Esophagus squamous epithelium (tissue), 5 donors: ENCODE measurements around the gene RALB. TPM values are rescaled to one million over a fixed set of nuclear protein-coding genes. Genes with fewer than 3 reads are reported as not detected.
A peak's percentile ranks its signal among the peaks of the same experiment; 100 is the strongest.

Experiments
- DNase-seq: peaks from one replicate; lab custom pipeline; 2025; lab: John Stamatoyannopoulos, UW
- H3K27ac ChIP-seq, 4 donors: fragments of 200-600 bp; sonication (generic); one replicate each; pipeline ENCODE4 v1.5.1; 2016 to 2019; ENCODE audit warnings: mild to moderate bottlenecking in 1 of 4
- H3K27me3 ChIP-seq, 4 donors: fragments of 200-600 bp; sonication (generic); 1 replicate in 3 of 4; 2 replicates in 1 of 4; pipeline versions ENCODE4 v1.5.1 to v1.6.0; 2017 to 2021; ENCODE audit warnings: antibody characterized with exemption in 1 of 4
- H3K36me3 ChIP-seq, 3 donors: fragments of 200-600 bp; sonication (generic); one replicate each; pipeline ENCODE4 v1.5.1; 2016 to 2019
- H3K4me1 ChIP-seq, 3 donors: fragments of 200-600 bp; sonication (generic); one replicate each; pipeline ENCODE4 v1.5.1; 2017 to 2019
- H3K4me3 ChIP-seq, 4 donors: fragments of 200-600 bp; sonication (generic); 1 replicate in 3 of 4; 2 replicates in 1 of 4; pipeline ENCODE4 v1.5.1; 2016 to 2019; ENCODE audit warnings: mild to moderate bottlenecking in 2 of 4, moderate library complexity in 1 of 4
- H3K9me3 ChIP-seq, 3 donors: fragments of 200-600 bp; sonication (generic); one replicate each; pipeline ENCODE4 v1.5.1; 2016 to 2019
- CTCF ChIP-seq, 6 experiments: fragments of 450-650 bp in 4 of 6; fragments of 200-600 bp in 2 of 6; sonication (generic) in 2 of 6; IDR thresholded peaks; one replicate each; pipeline ENCODE4 v1.5.1; 2016 to 2019; ENCODE audit warnings: antibody characterized with exemption in 6 of 6, mild to moderate bottlenecking in 4 of 6, moderate library complexity in 4 of 6
- POLR2A ChIP-seq, 4 donors: fragments of 450-650 bp; IDR thresholded peaks; one replicate each; pipeline ENCODE4 v1.6.1; 2017; ENCODE audit warnings: antibody characterized with exemption in 4 of 4, mild to moderate bottlenecking in 4 of 4, moderate library complexity in 3 of 4
- WGBS, 2 donors: methylation state at CpG; one replicate each; pipeline ENCODE4 v1.1.5; 2018; 5-methylcytosine and 5-hydroxymethylcytosine counted together
- intact Hi-C: fragments of 100-400 bp; cut with DNase I; formaldehyde crosslinking; loops from one replicate; pipeline ENCODE4 v1.15.0; 2022
- small RNA-seq, 4 donors: library from RNA; depleted of rRNA; stranded (forward); fragments of <200 nt; gene quantifications; one replicate each; pipeline ENCODE3, GENCODE V24; 2016
- total RNA-seq, 4 donors: library from RNA; depleted of rRNA; stranded (reverse); fragments of >200 nt; gene quantifications; one replicate each; pipeline ENCODE4 v1.1.0, GENCODE V29; 2016
- donor health status: DM: yes; HTN: yes; CAD: no.

RALB gene
- total RNA-seq, 4 donors from 2014 or later = 50.2 to 99.2 (median 64.8) TPM

- Histone ChIP-seq H3K27ac (no peak overlapping the region), H3K4me3 (no peak overlapping the region), H3K9me3 (no peaks in the 10 kb centered on the region), H3K27me3 (peaks cover 7 to 97% (median 21%) of the 10 kb centered on the region in 4 donors), H3K4me1 (peaks cover 25 to 43% (median 35%) of the 10 kb centered on the region in 3 donors), H3K36me3 (no peaks in the 10 kb centered on the region)
- TF ChIP-seq POLR2A (IDR thresholded peaks at IDR 0.05) = no peak
- no peak for TF ChIP-seq CTCF (IDR thresholded peaks at IDR 0.05)
- intact Hi-C loops = loop anchor here (10.0 kb wide), 1 partner anchor 212 kb away; no protein-coding TSS in a partner anchor
- WGBS, 2 donors = 50 to 53% methylated on average over 3 to 6 of the region's 7 CpGs
- no peak for DNase-seq
These were observed 89.8 kb downstream of the RALB start for GRCh38 chr2:120342446-120342845.

- no peak for DNase-seq
- WGBS, 2 donors = 0 to 22% methylated on average over 1 to 4 of the region's 5 CpGs
- Histone ChIP-seq H3K27me3 (peaks cover 7 to 99% (median 23%) of the 10 kb centered on the region in 4 donors), H3K9me3 (no peaks in the 10 kb centered on the region), H3K27ac (peak overlapping the region in 1 of 4 donors; percentile 78), H3K4me1 (peaks cover 25 to 48% (median 35%) of the 10 kb centered on the region in 3 donors), H3K36me3 (no peaks in the 10 kb centered on the region), H3K4me3 (peak overlapping the region in 2 of 4 donors; percentile 58 to 75)
- TF ChIP-seq POLR2A (IDR thresholded peaks at IDR 0.05) = no peak
- intact Hi-C loops = loop anchor here (10.0 kb wide), 1 partner anchor 212 kb away; no protein-coding TSS in a partner anchor
These were observed 90.4 kb downstream of the RALB start for GRCh38 chr2:120343100-120343432.

- TF ChIP-seq CTCF (IDR thresholded peaks at IDR 0.05) = peak; percentile 50 to 81 (median 76)
- TF ChIP-seq POLR2A (IDR thresholded peaks at IDR 0.05) = no peak
- Histone ChIP-seq H3K27me3 (peaks cover 7 to 99% (median 23%) of the 10 kb centered on the region in 4 donors), H3K4me1 (peaks cover 25 to 48% (median 35%) of the 10 kb centered on the region in 3 donors), H3K9me3 (no peaks in the 10 kb centered on the region), H3K27ac (peak overlapping the region in 2 of 4 donors; percentile 58 to 78), H3K36me3 (no peaks in the 10 kb centered on the region), H3K4me3 (peak overlapping the region; percentile 29 to 75 (median 52))
- no peak for DNase-seq
- 0 to 16% methylated on average over 1 to 13 of the region's 43 CpGs for WGBS, 2 donors
- intact Hi-C loops = loop anchor here (10.0 kb wide), 1 partner anchor 211 kb away; no protein-coding TSS in a partner anchor
These were observed 90.9 kb downstream of the RALB start for GRCh38 chr2:120343433-120344105.

Small RNA genes within 50 kb of the gene (small RNA-seq; reads per million reads assigned to genes)
- 0 reads per million in 4 donors for gene MTND4LP14

Other genes starting within 250 kb of the RALB start
- 10 to 100 TPM; 12.2 to 26.3 (median 19.4) TPM for gene EPB41L5, start 239.8 kb upstream of the RALB start, total RNA-seq
- gene TMEM185B, start 29.5 kb upstream of the RALB start, total RNA-seq = 10 to 100 TPM; 20.9 to 24.8 (median 23.3) TPM
- gene INHBB, start 93.3 kb downstream of the RALB start, total RNA-seq = 1 to 10 TPM in 2 of 4 donors, under 1 TPM in 2; 0.15 to 2.5 (median 0.93) TPM